IPS DF 19.7 (cell line): ENCODE measurements around the gene CHID1.

ENCODE experiments used
- DNase-seq: peaks from one replicate; pipeline ENCODE4 v3.0.0-alpha.2; 2013; ENCODE audit warnings: low read depth, low spot score

Gene CHID1

DNA sequence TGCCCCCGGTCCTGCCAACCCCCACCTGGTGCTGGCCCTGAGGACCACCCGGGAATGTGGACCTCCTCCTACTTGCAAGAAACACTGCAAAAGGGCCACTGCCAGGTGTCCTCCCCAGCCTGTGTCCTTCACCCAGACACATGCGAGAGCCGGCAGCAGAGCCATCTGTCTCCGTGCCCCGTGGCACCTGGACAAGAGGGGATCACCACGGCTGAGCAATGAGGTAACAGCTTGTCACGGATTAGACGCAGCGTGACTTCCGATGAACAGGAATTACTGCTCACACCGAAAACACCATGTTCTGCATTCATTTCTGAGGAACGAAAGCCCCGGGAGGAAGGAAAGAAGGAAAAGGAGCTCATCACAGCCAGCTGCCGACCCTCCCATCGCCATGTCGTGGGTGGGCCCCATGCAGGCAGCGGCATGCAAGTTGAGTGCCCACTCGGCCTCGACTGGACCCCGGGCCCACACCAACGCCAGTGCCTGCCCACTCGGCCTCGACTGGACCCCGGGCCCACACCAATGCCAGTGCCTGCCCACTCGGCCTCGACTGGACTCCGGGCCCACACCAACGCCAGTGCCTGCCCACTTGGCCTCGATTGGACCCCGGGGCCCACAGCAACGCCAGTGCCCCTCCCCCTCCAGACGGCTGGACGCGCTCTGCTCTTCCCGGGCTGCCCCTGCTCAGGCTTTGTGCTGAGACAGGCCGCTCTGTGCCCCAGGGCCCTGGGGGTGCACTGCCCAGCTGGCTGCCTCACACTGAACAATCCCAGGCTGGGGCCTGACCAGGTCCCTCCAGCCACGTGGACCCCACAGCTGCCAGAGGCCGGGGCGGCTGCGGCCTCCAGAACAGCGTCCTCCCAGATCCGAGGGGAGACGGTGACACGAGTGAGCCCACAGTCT, 22.0 kb downstream of the CHID1 start:
- no peak for DNase-seq

DNA sequence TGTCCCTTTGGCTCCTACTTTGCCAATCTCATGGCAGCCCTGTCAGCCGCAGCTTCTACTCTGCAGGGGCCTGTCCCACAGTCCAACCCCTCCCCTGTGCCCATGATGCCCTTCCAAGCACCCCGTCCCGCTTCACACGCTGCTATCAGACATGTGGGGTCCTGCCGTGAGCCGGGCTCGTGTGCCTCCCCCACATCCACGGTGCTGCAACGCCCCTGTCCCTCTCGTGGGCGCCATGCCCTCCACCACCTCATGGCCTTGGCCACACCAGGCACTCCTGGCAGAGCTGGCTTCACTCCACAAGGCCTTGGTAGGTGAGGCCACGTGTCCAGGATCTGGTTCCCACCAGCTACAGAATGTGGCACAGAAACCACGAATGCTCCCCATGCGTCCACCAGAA, 23.0 kb downstream of the CHID1 start:
- no peak for DNase-seq

GRCh38 chr11:886568-886967, 24.0 kb downstream of the CHID1 start:
- no peak for DNase-seq

DNA sequence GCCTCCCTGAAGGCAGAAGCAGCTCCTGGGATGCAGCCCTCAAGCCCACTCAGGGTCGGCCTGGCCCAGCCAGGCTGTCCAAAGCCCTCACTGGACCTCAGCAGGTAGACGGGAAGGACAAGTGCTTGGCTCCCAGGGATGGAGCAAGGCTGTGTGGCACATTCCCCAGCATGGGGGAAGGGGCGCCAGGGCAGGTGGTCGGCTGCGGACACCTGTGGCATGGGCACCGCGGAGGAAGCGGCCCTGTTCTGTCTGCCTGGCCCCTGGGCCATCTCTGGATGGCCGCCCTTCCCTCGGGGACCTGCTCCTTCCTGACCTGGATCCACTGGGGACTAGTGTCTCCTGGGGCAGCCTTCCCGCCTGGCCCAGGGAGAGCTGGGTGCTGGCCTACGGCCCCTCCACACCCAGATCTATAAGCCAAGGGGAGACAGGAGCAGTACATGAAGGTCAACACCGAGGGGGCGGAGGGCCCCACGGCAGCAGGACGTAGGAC, 26.0 kb downstream of the CHID1 start:
- DNase-seq = no peak

GRCh38 chr11:883527-883926, 27.1 kb downstream of the CHID1 start:
- DNase-seq = no peak

DNA sequence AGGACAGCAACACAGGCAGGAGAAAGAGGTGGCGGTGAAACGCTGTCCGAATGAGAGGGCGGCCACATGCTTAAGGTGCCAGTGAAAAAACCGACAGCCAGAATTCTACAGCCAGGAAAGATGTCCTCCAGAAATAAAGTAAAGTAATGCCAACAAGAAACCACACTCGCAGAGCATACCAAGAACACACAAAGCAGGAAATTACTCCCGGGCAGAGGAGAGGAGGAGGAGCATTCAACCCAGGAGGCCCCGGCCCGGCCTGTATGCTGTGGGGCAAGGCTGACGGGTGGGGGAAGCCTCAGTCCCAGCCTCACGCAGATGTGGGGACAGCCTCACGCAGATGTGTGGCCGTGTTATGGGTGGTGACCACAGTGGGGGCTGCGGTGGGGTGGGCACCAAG, 28.0 kb downstream of the CHID1 start:
- no peak for DNase-seq

- DNase-seq = no peak
Observed at GRCh38 chr11:880447-880846, 30.2 kb downstream of the CHID1 start.

GRCh38 chr11:877565-877964, 33.0 kb downstream of the CHID1 start:
- no peak for DNase-seq

DNA sequence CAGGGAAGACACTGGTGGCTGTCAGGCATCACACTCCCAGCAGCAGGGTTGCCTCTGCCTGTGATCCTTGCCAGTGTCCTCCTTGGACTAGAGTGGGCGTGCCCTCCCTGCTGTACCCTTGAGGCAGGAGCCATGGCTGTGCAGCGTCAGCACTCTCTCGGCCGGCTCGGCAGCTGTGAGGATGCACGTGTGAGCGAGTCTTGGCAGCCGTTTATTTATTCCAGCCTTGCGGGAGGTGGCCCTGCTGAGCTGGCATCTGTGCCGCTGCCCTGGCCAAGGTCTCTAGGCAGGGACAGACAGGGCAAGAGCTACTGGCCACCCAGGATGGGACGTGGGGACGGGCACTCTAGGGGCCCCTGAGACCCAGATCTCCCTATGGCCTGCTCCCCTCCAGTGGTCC, 34.1 kb downstream of the CHID1 start:
- no peak for DNase-seq

- DNase-seq = no peak
Observed at GRCh38 chr11:875769-876301, 34.8 kb downstream of the CHID1 start.

DNA sequence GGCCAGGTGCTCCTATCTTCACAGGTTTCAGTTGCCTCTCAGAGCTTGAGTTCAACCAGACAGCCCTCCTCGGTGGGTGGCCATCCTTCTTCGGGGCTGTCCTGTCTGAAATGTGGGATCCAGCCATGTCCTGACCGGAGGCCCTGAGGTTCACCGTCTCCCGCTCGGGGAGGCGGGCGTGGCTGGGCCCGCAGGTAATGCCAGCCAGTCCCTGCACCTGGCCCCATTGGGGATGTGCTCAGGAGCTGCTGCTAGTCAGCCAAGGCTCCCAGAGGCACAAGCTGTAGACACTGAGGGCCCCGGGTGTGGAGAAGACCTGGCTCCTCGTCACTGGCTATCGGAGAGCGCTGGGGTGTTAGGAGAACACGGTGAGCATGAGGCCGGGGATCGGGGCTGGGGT, 35.4 kb downstream of the CHID1 start:
- DNase-seq = no peak

DNA sequence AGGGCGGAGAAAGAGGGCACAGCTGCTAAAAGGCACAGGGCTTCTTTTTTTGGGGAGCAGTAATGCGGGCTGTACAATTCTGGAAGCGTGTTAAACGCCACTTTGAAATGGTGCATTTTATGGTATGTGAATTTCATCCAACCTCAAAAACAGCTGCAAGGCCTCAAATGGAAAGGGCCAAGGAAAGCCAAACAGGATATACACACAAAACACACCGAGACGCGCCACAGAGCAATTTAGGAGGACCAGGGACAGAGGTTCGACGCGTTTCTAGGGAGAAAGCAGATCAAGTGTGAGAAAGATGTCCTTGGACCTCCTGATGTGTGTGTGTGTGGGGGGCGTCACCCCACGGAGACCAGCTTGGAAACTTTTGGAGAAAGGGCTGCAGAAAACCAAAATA, 36.9 kb downstream of the CHID1 start:
- no peak for DNase-seq

GRCh38 chr11:872799-873198, 37.8 kb downstream of the CHID1 start:
- DNase-seq = no peak

- no peak for DNase-seq
Observed at GRCh38 chr11:871472-871871, 39.1 kb downstream of the CHID1 start.

GRCh38 chr11:870418-870817, 40.2 kb downstream of the CHID1 start:
- no peak for DNase-seq

DNA sequence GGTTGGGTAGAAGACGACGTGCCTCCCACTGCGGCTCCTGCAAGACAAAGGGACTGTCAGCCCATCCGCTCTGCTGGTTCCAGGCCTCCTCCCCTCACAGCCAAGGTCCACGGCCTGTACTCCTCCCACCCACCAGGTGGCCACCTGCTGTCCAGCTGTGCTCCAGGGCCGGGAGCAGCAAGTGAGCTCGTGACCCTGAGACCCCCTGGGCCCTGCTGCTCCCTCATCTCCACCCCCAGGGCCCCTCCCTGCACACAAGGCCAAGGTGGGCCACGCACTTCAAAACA, 40.5 kb downstream of the CHID1 start:
- DNase-seq = no peak

DNA sequence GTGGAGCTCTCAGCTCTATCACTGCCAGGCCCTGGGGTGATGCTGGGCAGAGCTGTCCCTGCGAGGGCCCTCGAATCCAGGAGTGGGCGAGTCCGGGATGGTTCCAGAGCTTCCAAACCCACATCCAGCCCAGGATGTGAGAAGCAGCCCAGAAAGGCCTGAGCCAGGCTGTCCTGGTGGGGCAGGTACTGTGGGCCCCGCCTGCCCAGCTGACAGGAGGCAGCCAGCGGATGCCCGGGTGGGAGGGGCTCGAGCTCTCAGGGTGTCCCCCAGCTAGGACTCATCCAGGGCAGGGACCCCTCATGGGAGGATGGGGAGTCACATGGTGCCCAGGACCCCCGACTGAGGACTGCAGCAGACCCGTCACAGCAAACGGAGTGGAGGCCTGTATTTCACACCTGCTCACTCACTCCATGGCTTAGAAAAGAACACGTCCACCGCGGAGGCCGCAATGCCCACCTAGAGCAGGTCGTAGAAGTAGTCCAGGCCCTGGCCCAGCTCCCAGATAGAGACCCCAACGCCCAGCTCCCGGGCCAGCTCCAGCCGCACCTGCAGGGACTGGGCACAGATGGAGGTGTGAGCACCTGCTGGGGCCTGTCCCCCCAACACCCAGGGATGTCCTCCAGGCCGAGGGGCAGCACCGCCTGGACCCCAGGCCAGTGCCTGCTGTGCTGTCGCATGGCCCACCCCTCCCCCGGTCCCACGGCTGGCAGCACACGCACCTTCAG, 41.0 kb downstream of the CHID1 start:
- DNase-seq = no peak

DNA sequence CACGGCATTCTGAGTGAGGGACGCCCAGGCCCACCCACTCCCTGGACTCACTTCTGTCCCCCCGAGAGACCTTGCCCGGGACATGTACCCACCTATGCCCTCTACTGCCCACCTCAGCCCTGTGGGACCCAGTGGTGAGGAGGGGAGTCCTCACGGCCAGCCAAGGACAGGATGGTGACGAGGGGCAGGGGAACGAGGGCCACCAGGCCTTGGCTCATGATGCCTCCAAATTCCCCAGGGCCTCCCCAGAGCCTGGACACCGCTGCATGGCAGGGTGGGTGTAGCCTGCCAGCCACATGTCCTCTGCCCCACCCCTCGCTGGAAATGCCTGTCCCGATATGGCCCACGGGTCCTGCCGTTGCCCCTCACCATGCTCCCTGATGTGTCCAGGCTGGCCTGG, 41.8 kb downstream of the CHID1 start:
- no peak for DNase-seq

DNA sequence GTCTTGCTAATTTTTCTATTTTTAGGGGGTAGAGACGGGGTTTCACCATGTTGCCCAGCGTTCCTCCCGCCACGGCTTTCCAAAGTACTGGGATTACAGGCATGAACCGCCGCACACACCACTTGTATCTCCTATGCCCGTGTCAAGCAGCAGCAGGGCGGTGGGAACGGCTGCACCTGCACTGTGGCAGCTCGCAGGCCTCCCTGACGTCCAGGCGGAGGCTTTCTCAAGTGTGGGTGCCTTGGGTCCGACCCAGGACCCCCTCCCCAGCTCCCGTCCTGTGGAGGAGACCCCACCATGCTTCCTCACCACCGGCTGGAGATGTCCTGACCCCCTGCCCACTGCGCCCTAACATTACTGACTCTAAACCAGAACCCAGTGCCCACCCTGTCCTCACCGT, 42.2 kb downstream of the CHID1 start:
- no peak for DNase-seq

DNA sequence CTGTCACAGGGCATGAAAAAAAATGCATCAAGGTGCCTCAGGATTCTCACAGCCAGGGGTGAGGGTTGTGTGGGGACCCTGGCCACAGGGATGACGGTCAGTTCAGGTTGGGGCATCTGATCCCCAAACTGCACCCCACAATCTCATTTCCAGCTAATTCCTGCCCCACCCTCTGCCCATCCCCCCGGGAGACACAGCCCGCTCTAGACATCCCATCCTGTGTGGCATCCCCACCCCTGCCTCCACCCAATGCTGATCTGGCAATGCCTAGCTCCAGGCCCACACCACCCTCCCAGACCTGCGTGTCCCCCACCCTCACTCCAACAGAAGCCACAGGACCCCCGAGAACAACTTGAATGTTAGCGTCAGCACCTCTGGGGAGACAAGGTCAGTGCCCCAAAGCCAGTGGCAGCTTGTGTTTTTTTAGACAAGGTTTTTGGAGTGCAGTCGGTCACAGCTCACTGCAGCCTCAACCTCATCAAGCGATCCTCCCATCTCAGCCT, 42.7 kb downstream of the CHID1 start:
- no peak for DNase-seq

GRCh38 chr11:866481-866880, 44.1 kb downstream of the CHID1 start:
- no peak for DNase-seq
